GM19438 (cell line): ENCODE data around the gene DONSON.

Experiments
- ATAC-seq: cut with Tn5 transposase; IDR thresholded peaks from one replicate; pipeline ENCODE4 v1.9.1; 2021; ENCODE audit warnings: low read depth; ENCODE audit not compliant: unreplicated experiment

The DONSON gene

DNA sequence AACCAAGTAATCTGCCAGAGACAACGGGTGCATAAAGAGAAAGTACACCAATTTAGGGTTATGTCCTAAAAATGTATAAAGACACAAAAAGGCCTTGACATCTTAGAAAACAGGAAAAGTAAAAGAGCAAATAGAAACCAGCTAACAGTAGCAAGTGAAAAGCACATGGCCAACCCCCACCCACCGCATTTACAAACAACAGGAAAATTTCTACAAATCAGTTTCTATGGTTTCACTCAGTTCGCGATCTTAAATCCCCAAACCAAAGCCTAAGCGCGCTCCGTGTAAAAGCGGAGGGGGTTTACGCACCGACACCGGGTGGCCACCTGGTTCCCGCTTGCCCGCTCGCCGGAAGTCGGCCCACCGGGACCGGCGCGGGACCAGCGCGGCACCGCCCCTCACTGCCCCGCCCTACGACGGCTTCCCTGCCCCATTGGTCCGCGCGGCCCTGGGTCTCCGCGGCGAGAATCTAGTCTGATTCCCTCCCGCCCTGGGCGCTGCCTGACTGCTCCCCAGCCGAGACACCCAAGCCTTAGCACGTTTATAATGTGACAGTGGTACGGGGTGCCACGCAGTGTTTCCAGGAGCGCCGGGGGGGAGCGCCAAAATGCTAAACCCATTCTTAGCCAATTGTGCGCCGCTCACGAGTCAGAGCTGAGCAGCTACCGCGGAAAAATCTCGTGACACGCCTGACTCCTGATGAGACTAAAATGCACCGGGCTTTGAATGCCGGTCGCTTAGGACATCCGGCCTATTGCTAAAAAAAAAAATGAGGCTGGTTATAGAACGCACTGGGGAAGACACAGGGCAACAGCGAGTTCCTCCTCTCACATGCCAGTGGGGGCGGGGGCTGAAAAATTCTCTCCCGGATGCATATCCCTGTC is 46.5 kb downstream of the DONSON start, which contains the start of gene GART:
Gene GART (minus strand): TSS at position 362 of the 884 bp plus-strand sequence. CDS start 2,802 bp downstream, outside the sequence.
- ATAC-seq, result peak; percentile 46

DNA sequence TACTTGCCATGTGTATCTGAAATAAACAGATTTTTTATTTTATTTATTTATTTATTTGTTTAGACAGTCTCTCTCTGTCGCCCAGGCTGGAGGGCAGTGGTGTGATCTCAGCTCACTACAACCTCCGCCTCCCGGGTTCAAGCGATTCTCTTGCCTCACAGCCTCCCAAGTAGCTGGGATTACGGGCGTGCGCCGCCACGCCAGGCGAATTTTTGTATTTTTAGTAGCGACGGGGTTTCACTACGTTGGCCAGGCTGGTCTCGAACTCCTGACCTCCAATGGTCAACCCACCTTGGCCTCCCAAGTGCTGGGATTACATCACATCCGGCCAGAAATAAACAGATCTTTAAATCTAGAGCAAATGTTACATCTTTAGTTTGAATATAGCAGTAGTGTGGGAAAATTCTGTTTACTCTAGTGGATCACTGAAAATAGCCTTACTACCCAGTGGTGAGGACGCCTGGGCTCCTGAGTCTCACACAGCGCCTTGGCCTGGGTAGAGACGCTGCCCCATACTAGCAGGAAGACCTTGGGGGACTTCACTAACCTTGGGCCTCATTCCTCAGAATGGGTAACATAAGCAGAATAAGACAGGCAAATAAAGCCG is 47.3 kb downstream of the DONSON start:
- ATAC-seq, result no peak

DNA sequence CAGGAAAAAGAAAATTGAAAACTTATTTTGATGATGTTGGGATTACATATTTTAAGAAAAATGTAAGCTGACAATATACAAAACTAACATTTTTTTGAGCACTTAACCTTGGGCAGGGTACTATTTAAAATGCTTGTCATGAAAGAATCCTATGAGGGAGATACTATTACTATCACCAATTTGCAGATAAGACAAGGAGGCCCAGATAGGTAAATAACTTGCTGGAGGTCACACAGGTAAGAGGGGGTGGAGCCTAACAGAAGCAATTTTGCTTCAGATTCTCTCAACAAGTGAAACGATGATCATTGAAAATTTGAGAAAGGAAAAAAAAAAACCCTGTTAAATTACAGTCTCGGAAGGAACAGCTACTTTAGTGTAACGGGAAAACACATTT is 47.8 kb downstream of the DONSON start:
- no peak for ATAC-seq

DNA sequence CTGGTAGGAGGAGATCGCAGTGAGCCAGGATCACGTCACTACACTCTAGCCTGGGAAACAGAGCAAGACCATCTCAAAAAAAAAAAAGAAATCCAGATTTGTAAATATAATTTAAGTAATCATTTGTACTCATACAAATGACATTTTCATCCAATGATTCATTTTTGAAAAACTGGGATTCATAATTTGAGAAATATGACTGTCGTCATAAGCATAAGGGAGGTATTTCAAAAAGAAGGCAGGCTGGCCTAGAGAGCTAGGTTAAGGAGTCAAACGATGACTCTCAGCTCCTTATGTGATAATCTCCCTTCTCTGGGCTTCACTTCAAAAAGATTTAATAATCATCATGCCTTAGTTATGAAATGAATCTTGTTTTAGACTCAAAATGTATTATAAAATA is 48.9 kb downstream of the DONSON start:
- ATAC-seq, result no peak

DNA sequence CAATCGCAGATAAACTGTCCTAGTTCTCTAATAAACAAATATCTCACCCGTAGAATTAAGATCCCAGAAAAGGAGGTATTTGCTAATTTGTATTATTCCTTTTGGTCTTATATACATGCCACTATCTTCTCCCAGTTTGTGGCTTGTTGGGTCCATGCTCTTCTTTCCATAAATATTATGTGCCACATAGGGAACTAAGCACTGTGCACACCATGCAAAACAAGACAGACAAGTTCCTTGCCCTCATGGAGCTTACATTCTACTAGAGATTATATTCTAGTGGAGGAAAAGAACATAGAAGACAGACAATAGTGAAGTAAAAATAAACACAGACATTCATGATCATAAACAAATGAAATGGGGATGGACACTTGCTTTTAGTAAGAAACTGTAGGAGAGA is 51.3 kb downstream of the DONSON start:
- ATAC-seq, result no peak

DNA sequence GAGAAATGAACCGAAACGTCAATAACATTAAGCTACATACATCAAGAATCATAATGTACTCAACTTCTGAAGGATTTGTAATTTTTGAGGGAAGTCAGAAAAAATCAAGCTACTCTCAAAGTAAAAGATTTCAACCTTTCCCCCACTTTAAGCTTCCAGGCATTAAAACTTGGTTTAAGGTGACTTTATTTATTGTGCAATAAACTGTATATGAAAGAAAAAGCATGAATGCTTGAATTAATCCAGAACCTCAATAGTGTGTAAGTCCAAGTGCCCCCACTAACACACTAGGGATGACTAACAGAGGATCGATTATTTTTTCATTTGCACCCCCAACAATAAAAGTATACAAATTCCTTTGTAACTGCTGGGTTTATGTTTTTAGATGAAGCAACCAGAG is 57.5 kb downstream of the DONSON start:
- ATAC-seq, result no peak
